Right cardiac atrium (tissue), 5 donors: ENCODE data around the gene FXYD4. TPM values are rescaled to one million over a fixed set of nuclear protein-coding genes. Genes with fewer than 3 reads are reported as not detected.
A peak's percentile ranks its signal among the peaks of the same experiment; 100 is the strongest.
"Not testable (repeated sequence)": the region's sequence is repeated elsewhere in the genome, so short reads cannot be mapped to it uniquely, and the experiment has no call there.

Experiments used
- ATAC-seq, 2 donors: fragments of 200-7000 bp; cut with Tn5 transposase; one replicate each; pipeline versions ENCODE4 v1.8.0 to v1.9.1; 2020; ENCODE audit warnings: moderate library complexity in 2 of 2, mild to moderate bottlenecking in 1 of 2
- DNase-seq, 3 donors: peaks; one replicate each; pipeline ENCODE4 v3.0.0-alpha.2; 2020
- H3K27ac ChIP-seq: one replicate; pipeline ENCODE4 v1.5.1; 2013; ENCODE audit warnings: mild to moderate bottlenecking, low read length, control low read depth, moderate library complexity
- H3K27me3 ChIP-seq: one replicate; pipeline ENCODE4 v1.6.1; 2013; ENCODE audit not compliant: control insufficient read depth, insufficient read depth
- H3K4me1 ChIP-seq: one replicate; pipeline ENCODE4 v1.6.1; 2013; ENCODE audit warnings: low read length; ENCODE audit not compliant: control insufficient read depth, insufficient read depth
- H3K4me3 ChIP-seq: one replicate; pipeline ENCODE4 v1.5.1; 2013; ENCODE audit warnings: low read length, control low read depth
- H3K9me3 ChIP-seq: one replicate; pipeline ENCODE4 v1.6.1; 2013; ENCODE audit warnings: low read length; ENCODE audit not compliant: control insufficient read depth
- WGBS: extraction: QIAGEN DNeasy Blood & Tissue Kit; methylation state at CpG from one replicate; pipeline ENCODE4 v1.1.7; 2013; 5-methylcytosine and 5-hydroxymethylcytosine counted together
- intact Hi-C, 4 donors: fragments of 100-400 bp; cut with DNase I; formaldehyde crosslinking; loops; one replicate each; pipeline versions ENCODE4 v1.11.0 to v1.14.0; 2022 to 2023
- polyA plus RNA-seq: library from polyadenylated mRNA; stranded (reverse); fragments of 200-250 nt; gene quantifications from one replicate; pipeline ENCODE4 v1.2.3, GENCODE V29; 2013
- total RNA-seq, 4 donors: library from RNA; stranded (reverse); fragmentation: NEBNext Ultra II Directional; extraction: Animal tissue kit (Norgen Biotek cat#: 25700); gene quantifications; one replicate each; pipeline ENCODE4 v1.2.1, GENCODE V29; 2021
- donor health status: healthy with polysubstance abuse.
- donor health status: DM: no; HTN: yes; CAD: no.
- donor health status: DM: no; HTN: no; CAD: no.
- donor health status: DM: no; HTN: yes; CAD: no; lungs with severe emphysema.
- donor health status: DM: yes; HTN: yes; CAD: no.

The FXYD4 gene
- total and polyA plus RNA-seq, 5 donors, result not detected

DNA sequence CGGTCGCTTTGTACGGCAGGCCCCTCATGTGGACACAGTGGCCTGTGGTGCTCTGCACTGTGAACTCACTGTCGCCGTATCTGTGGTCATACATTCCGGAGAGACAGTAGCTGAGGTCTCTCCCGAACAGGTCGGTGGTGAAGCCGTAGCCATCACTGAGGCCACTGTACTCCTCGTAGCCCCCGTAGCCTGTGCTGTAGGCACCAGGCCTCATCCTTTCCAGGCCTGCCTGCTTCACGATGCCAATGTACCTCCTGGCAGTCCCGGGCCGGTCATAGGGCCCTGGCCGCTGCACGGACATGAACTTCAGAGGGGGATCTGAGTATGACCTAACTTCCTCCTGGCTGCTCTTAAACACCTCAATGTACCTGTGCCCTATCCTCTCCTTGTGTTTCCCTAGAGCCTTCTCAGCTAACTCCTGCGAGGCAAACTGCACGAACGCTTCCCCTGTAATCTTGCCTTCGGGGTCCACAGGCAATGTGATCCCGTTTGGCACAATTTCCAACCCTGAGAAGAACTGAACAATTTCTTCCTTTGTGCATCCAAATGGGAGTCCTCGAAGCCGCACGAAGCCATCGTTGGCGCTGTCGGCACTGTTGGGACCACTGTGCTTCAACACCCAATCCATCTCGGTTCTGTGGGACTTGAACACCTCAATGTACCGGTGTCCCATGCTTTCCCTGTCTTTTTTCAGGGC is 15.7 kb downstream of the FXYD4 start:
- no peak for ATAC-seq
- intact Hi-C loops, result no loop called here
- peak in 1 of 3 donors; percentile 44 for DNase-seq

DNA sequence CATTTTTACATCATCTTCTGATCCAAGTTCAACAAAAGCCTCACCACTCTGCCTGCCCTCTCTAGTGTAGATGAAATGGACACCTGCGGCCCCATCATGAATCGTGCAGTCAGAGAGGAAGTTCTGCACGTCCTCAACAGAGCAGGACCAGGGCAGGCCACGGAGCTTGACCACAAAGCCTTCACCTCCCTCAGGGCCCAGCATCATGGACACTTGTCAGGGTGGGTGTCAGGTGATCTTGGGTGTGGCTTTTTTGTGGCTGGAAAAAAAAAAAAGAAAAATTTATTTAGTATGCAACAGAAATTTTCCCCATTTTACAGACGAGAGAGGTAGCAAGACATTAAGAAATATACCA is 16.2 kb downstream of the FXYD4 start:
- Histone ChIP-seq H3K27ac (no peak overlapping the region), H3K4me1 (no peaks in the 10 kb centered on the region), H3K27me3 (no peaks in the 10 kb centered on the region), H3K9me3 (no peaks in the 10 kb centered on the region), H3K4me3 (no peak overlapping the region)
- intact Hi-C loops, result no loop called here
- ATAC-seq (no peak), DNase-seq (peak in 1 of 3 donors; percentile 41)
- 65% methylated on average over 5 of the region's 5 CpGs for WGBS

More for the DNA sequence above, 15.7 kb downstream of the FXYD4 start:
- H3K4me1 ChIP-seq, result no peaks in the 10 kb centered on the region
- H3K27me3 ChIP-seq, result no peaks in the 10 kb centered on the region
- H3K27ac ChIP-seq, result no peak overlapping the region
- no peak overlapping the region for H3K4me3 ChIP-seq
- 91% methylated on average over 29 of the region's 29 CpGs for whole genome bisulfite sequencing
- no peaks in the 10 kb centered on the region for H3K9me3 ChIP-seq

DNA sequence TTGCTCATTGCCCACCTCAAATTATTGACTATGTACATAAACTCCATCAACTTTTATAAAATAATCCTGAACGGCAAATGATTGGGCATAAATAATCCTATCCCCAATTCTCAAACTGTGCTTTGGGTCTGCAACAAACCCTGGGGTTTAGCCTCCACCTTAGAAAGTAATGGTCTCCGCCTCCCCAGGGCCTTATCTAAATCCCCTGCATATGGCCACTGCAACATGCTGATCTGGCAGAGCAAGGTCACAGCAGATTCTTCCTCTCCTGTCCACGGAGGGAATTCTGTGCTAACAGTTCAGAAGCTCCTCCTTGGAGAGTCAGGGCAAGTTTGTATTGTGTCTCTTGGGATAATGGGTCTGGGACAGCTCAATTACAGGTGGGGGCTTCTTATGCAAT is 18.4 kb downstream of the FXYD4 start:
- no peak for ATAC-seq
- Histone ChIP-seq H3K27me3 (no peaks in the 10 kb centered on the region), H3K4me1 (no peaks in the 10 kb centered on the region), H3K4me3 (no peak overlapping the region), H3K27ac (no peak overlapping the region), H3K9me3 (no peaks in the 10 kb centered on the region)
- intact Hi-C loops, result loop anchor here in 1 of 4 donors (5.0 kb wide), 1 partner anchor 47 kb away; the partner anchor contains the start of gene ZNF487
- 62% methylated on average over 3 of the region's 3 CpGs for WGBS
- no peak for DNase-seq

DNA sequence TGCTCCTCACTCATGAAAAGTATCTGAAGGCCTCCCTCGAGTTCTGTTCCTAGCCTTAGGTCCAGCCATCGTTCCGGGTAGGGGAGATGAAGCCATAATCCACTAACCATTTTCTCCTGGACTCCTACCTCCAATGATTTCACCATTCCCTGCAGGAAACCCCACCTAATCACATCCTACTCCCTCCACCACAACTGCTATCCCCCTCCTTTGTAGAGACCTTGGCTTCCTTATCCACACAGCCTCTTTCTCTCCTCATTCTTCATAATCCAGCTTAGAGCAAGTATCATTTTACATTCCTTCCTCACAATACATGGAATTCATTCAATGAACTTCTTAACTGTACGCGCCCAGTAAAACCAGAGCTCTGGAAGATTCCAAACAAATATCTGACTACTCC is 18.9 kb downstream of the FXYD4 start:
- Histone ChIP-seq H3K4me1 (no peaks in the 10 kb centered on the region), H3K9me3 (no peaks in the 10 kb centered on the region), H3K4me3 (no peak overlapping the region), H3K27ac (no peak overlapping the region), H3K27me3 (no peaks in the 10 kb centered on the region)
- ATAC-seq (no peak), DNase-seq (no peak)
- intact Hi-C loops, result loop anchor here in 1 of 4 donors (5.0 kb wide), 1 partner anchor 47 kb away; the partner anchor contains the start of gene ZNF487
- WGBS, result 82% methylated on average over 5 of the region's 5 CpGs

DNA sequence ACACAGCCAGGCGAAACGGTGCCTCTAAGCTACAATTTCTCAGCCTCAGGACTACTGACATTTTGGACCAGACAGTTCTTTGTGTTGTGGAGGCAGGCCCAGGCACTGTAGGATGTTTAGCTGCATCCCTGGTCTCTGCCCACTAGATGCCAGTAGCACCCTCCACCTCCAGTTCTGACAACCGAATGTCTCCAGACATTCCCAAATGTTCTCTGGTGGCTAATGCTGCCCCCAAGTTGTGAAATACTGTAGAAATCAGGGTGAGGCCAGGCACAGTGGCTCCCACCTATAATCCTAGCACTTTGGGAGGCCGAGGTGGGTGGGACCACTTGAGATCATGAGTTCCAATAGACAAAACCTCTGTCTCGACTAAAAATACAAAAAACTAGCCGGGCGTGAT is 19.3 kb downstream of the FXYD4 start:
- 64% methylated on average over 7 of the region's 7 CpGs for whole genome bisulfite sequencing
- H3K9me3 ChIP-seq, result no peaks in the 10 kb centered on the region
- H3K27ac ChIP-seq, result no peak overlapping the region
- H3K4me1 ChIP-seq, result peaks cover 2% of the 10 kb centered on the region
- ATAC-seq (peak; percentile 57 to 60), DNase-seq (no peak)
- intact Hi-C loops, result loop anchor here in 1 of 4 donors (5.0 kb wide), 1 partner anchor 47 kb away; the partner anchor contains the start of gene ZNF487
- H3K27me3 ChIP-seq, result no peaks in the 10 kb centered on the region
- no peak overlapping the region for H3K4me3 ChIP-seq

DNA sequence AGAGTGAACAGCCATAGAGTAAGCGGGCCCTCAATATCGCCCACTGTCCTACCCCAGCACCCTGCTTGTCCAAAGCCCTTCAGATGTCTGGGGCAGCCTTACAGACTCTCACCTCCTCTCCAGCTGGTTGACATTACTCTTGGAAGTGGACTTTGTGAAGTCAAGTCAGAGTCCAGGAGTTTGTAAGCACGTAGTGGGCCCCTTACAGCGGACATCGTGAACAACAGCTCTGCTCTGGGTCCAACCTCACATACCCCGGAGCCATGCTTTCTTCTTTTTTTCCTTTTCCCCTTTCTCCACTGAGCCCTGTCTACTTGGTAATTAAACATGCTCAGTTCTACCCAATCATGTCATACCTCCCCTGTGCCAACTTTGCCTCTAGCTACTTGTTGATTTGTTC is 20.1 kb downstream of the FXYD4 start:
- Histone ChIP-seq H3K4me3 (no peak overlapping the region), H3K9me3 (no peaks in the 10 kb centered on the region), H3K4me1 (peaks cover 2% of the 10 kb centered on the region), H3K27me3 (no peaks in the 10 kb centered on the region), H3K27ac (no peak overlapping the region)
- intact Hi-C loops, result loop anchor here in 1 of 4 donors (5.0 kb wide), 1 partner anchor 46 kb away; the partner anchor contains the start of gene ZNF487
- 86% methylated on average over 6 of the region's 6 CpGs for WGBS
- DNase-seq (no peak), ATAC-seq (no peak)

DNA sequence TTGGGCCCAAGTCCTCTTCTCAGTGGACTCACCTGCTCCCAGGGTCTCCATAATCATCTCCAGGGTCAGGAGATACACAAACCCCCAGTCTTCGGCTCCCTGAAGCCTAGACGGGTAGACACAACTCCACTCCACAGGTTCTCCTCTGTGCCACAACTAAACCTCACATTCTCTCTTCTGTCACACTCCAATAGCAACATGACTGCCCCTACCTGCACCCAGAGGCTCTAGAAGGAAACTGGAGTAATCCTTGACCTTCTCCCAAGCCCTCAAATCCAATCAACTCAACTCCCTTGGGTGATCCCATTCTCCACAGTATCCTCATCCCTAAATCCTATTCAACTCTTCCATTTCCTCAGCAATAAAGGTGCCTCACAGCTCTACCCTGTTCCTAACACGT is 21.3 kb downstream of the FXYD4 start:
- Histone ChIP-seq H3K27ac (no peak overlapping the region), H3K4me3 (no peak overlapping the region), H3K9me3 (no peaks in the 10 kb centered on the region), H3K4me1 (peaks cover 2% of the 10 kb centered on the region), H3K27me3 (no peaks in the 10 kb centered on the region)
- WGBS, result 80% methylated on average over 3 of the region's 3 CpGs
- intact Hi-C loops, result loop anchor here in 1 of 4 donors (5.0 kb wide), 1 partner anchor 45 kb away; the partner anchor contains the start of gene ZNF487
- ATAC-seq, result no peak
- DNase-seq, result no peak

DNA sequence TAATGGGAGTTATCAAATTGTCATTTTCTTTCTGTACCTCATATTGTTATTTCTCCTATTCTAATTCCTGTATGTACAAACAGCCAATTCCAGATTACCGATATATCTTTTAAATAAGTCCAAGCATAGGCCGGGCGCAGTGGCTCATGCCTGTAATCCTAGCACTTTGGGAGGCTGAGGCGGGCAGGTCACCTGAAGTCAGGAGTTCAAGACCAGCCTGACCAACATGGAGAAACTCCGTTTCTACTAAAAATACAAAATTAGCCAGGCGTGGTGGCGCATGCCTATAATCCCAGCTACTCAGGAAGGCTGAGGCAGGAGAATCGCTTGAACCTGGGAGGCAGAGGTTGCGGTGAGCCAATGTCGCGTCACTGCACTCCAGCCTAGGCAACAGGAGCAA is 21.8 kb downstream of the FXYD4 start:
- H3K27me3 ChIP-seq, DNase-seq, H3K4me1 ChIP-seq, H3K9me3 ChIP-seq, H3K27ac ChIP-seq, ATAC-seq, H3K4me3 ChIP-seq: not testable (repeated sequence)
- intact Hi-C loops, result loop anchor here in 1 of 4 donors (5.0 kb wide), 1 partner anchor 44 kb away; the partner anchor contains the start of gene ZNF487
- 93% methylated on average over 11 of the region's 11 CpGs for WGBS

DNA sequence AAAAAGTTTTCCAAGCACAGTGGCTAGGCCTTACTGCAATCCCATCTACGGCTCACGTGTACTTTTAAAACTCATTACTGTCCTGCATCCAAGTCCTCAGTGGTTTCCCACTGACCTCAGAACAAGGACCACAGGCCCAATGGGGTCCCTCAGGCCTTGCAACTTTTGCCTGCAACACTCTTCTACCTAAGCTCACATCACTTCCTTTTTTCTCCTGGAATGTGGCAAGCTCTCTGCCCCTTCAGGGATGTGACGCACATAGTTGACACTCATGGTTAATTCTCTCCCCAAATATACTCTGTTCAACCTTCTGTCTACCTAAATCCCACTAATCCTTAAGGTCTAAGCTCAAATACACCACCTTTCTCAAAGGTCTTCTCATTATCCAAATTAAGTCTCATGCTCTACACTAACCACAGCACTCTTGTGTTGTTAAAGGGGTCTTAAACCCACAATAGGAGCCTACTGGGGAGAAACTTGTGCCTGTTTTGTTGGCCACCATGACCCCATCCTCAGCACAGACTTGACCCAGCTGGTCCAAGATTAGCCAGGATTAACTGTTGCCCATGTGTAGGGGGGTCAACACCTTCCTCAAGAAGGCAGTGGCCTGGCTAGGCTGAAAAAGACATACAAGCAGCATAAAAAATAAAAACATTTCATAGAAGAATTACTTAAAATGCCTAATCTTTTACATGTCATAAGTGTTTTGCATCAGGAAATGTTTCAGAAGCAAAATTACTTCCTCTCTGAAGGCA is 22.3 kb downstream of the FXYD4 start:
- Histone ChIP-seq H3K27me3 (no peaks in the 10 kb centered on the region), H3K9me3 (no peaks in the 10 kb centered on the region), H3K4me3 (no peak overlapping the region), H3K4me1 (peaks cover 6% of the 10 kb centered on the region), H3K27ac (no peak overlapping the region)
- ATAC-seq (no peak), DNase-seq (no peak)
- WGBS, result 84% methylated on average over 3 of the region's 3 CpGs
- intact Hi-C loops, result loop anchor here in 1 of 4 donors (5.0 kb wide), 1 partner anchor 44 kb away; the partner anchor contains the start of gene ZNF487

DNA sequence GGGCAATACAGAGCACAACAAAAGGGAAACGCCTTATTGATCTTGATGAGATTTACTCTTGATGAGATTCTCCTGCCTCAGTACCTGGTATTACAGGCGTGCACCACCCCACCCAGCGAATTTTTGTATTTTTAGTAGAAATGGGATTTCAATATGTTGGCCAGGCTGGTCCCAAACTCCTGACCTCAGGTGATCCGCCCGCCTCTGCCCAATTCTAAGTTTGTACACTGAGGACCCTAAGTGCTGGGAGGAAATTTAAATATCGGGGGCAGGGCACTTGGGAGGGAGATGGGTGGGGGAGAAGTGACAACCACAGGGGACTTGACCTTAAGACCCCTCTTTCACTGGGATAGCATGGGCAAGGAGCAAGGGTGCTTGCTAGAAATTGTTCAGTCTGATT is 23.4 kb downstream of the FXYD4 start:
- DNase-seq (no peak), ATAC-seq (no peak)
- 83% methylated on average over 6 of the region's 6 CpGs for WGBS
- no peaks in the 10 kb centered on the region for H3K9me3 ChIP-seq
- peaks cover 10% of the 10 kb centered on the region for H3K4me1 ChIP-seq
- H3K4me3 ChIP-seq, result no peak overlapping the region
- H3K27me3 ChIP-seq, result no peaks in the 10 kb centered on the region
- intact Hi-C loops, result loop anchor here in 2 of 4 donors (5.0 kb wide), 1 partner anchor 42 kb away; the partner anchor contains the start of gene ZNF487 (in 2 of the 2)
- H3K27ac ChIP-seq, result no peak overlapping the region

DNA sequence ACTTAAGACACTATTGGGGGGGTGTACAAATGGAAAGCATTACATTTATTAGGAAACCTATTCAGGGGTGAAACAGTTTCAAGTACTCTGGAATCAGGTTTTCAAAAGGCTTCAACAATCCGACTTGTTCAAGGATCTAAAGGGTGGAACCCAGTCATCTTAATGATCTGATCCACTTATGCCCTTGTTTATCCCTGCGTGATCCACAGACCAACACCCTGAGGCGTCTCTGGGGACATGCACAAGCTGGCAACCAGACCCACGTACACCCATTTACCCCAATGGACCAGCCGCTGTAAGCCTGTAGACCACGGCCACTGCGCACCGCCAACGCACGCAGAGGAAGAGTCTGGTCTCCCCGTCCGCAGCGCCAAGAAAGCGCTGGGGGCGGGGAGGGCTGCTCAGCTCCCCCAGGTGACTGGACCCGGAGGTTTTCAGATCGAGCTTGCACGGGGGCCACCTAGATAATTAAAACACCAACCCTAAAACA is 24.2 kb downstream of the FXYD4 start:
- no peaks in the 10 kb centered on the region for H3K9me3 ChIP-seq
- DNase-seq, result peak in 1 of 3 donors; percentile 37
- ATAC-seq, result peak in 1 of 2 donors; percentile 3
- 23% methylated on average over 18 of the region's 18 CpGs for WGBS
- peak overlapping the region; percentile 86 for H3K4me3 ChIP-seq
- peaks cover 10% of the 10 kb centered on the region for H3K4me1 ChIP-seq
- no peaks in the 10 kb centered on the region for H3K27me3 ChIP-seq
- H3K27ac ChIP-seq, result peak overlapping the region; percentile 88
- intact Hi-C loops, result loop anchor here in 1 of 4 donors (5.0 kb wide), 1 partner anchor 42 kb away; the partner anchor contains the start of gene ZNF487
